Mesendoderm (in vitro differentiated cells): Measurements from ENCODE around the gene VIL1.
A peak's percentile ranks its signal among the peaks of the same experiment; 100 is the strongest.

ENCODE experiments used
- DNase-seq: peaks from one replicate; pipeline ENCODE4 v3.0.0; 2013
- H2AK5ac ChIP-seq: 2 replicates; pipeline ENCODE4 v1.6.1; 2013; ENCODE audit warnings: low read length, inconsistent platforms
- H2BK120ac ChIP-seq: 2 replicates; pipeline ENCODE4 v1.6.1; 2013; ENCODE audit warnings: low read depth, mild to moderate bottlenecking, low read length, moderate library complexity, mixed read lengths
- H2BK15ac ChIP-seq: replicated peaks from 2 replicates; pipeline ENCODE4 v1.6.1; 2013; ENCODE audit warnings: low read depth, mild to moderate bottlenecking, moderate library complexity
- H2BK5ac ChIP-seq: 2 replicates; pipeline ENCODE4 v1.6.1; 2013; ENCODE audit warnings: low read length, inconsistent platforms
- H3K18ac ChIP-seq: 2 replicates; pipeline ENCODE4 v1.6.1; 2013; ENCODE audit warnings: mild to moderate bottlenecking, low read length, mixed read lengths
- H3K23ac ChIP-seq: one replicate; pipeline ENCODE4 v1.6.1; 2013; ENCODE audit warnings: low read length
- H3K27ac ChIP-seq: 2 replicates; pipeline ENCODE4 v1.5.1; 2013; ENCODE audit warnings: low read depth, mild to moderate bottlenecking, inconsistent platforms, low read length, moderate library complexity
- H3K27me3 ChIP-seq: 2 replicates; pipeline ENCODE4 v1.6.1; 2013; ENCODE audit warnings: low read length, control low read depth, mild to moderate bottlenecking, inconsistent platforms; ENCODE audit not compliant: insufficient read depth, poor library complexity
- H3K36me3 ChIP-seq: 2 replicates; pipeline ENCODE4 v1.6.1; 2013; ENCODE audit warnings: low read length, inconsistent platforms; ENCODE audit not compliant: control insufficient read depth, insufficient read depth
- H3K4ac ChIP-seq: one replicate; pipeline ENCODE4 v1.6.1; 2013; ENCODE audit warnings: low read depth, mild to moderate bottlenecking, low read length, moderate library complexity
- H3K4me1 ChIP-seq: 2 replicates; pipeline ENCODE4 v1.6.1; 2013; ENCODE audit warnings: low read depth, low read length, inconsistent platforms; ENCODE audit not compliant: control insufficient read depth
- H3K4me2 ChIP-seq: 2 replicates; pipeline ENCODE4 v1.6.1; 2013; ENCODE audit warnings: low read length
- H3K4me3 ChIP-seq: 2 replicates; pipeline ENCODE4 v1.5.1; 2013; ENCODE audit warnings: mild to moderate bottlenecking, low read length
- H3K56ac ChIP-seq: one replicate; pipeline ENCODE4 v1.6.1; 2013; ENCODE audit warnings: low read length
- H3K79me1 ChIP-seq: 2 replicates; pipeline ENCODE4 v1.6.1; 2013; ENCODE audit warnings: low read length, inconsistent platforms
- H3K79me2 ChIP-seq: 2 replicates; pipeline ENCODE4 v1.6.1; 2013; ENCODE audit warnings: mild to moderate bottlenecking, low read length; ENCODE audit not compliant: control insufficient read depth, insufficient read depth
- H3K9ac ChIP-seq: 2 replicates; pipeline ENCODE4 v1.6.1; 2013; ENCODE audit warnings: low read length, inconsistent platforms
- H4K5ac ChIP-seq: one replicate; pipeline ENCODE4 v1.6.1; 2013; ENCODE audit warnings: low read length
- H4K8ac ChIP-seq: one replicate; pipeline ENCODE4 v1.6.1; 2013; ENCODE audit warnings: low read depth, mild to moderate bottlenecking, control low read depth, low read length, moderate library complexity
- WGBS: extraction: QIAGEN DNeasy Blood & Tissue Kit; methylation state at CpG from one replicate; pipeline ENCODE4 v1.1.7; 2013; ENCODE audit warnings: low lambda C conversion rate, missing lambda C conversion rate; ENCODE audit not compliant: insufficient coverage; ENCODE audit errors: extremely low coverage; 5-methylcytosine and 5-hydroxymethylcytosine counted together

VIL1 gene

GRCh38 chr2:218399391-218400166 is 19.3 kb upstream of the VIL1 start, which contains the start of gene CTDSP1:
TSS of gene CTDSP1 (plus strand) at chr2:218399868. CDS start at chr2:218400091, 223 bp downstream.
- Histone ChIP-seq H3K4me1 (peaks cover 9% of the 10 kb centered on the region), H4K8ac (peak within 1 kb of the TSS; percentile 70), H3K4me3 (peak within 1 kb of the TSS; percentile 67), H3K9ac (peak within 1 kb of the TSS; percentile 83), H3K23ac (no peak within 1 kb of the TSS), H2BK5ac (peak within 1 kb of the TSS; percentile 45), H3K27me3 (no peaks in the 10 kb centered on the region), H3K56ac (peak within 1 kb of the TSS; percentile 95), H3K79me1 (peaks cover 5% of the 10 kb centered on the region), H3K18ac (peak within 1 kb of the TSS; percentile 98), H3K27ac (peak within 1 kb of the TSS; percentile 68), H3K4me2 (peak within 1 kb of the TSS; percentile 92), H4K5ac (no peak within 1 kb of the TSS), H3K4ac (peak within 1 kb of the TSS; percentile 97), H3K36me3 (peaks cover 2% of the 10 kb centered on the region), H3K79me2 (peaks cover 5% of the 10 kb centered on the region), H2BK15ac (peak within 1 kb of the TSS; percentile 41), H2BK120ac (peak within 1 kb of the TSS; percentile 78), H2AK5ac (no peak within 1 kb of the TSS)
- WGBS: no CpG with 5 or more reads among the region's 78 CpGs
- DNase-seq: peak; percentile 98

DNA sequence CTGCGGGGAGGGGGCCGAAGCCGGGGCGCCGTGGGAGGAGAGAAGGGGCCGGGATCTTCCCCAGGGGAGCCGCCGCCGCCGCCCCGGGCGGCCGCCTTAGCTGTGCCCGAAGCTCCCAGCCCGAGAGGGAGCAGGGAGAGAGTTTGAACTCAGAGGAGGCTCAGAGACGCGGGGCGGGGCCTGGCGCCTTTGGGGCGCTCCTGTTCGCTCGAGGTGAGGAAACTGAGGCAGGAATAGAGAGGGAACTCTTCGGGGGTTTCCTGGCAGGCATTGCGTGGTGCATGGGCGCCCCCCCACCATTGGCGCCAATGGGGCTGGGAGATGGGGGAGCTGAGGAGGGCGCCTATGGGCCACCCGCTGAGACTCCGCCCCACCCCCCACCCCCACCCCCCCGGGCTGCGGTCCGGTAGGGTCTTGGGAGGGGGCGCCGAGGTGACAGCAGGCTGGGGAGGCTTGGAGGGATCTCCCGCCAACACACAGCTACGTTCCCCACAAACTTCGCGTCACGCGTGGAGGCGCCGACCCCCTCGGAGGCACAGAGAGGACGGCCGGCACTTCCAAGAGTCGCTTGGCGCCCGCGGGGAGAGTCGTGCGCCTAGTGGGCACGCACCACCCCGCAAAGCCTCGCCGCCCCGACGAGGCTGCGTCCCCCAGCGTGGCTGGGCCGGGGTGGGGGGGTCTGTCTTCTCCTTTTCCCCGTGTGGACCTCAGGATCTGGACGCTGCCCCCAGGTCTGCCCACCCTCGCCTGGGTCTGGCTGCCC is 18.6 kb upstream of the VIL1 start:
- peak overlapping the region; percentile 83 for H3K9ac ChIP-seq
- peak; percentile 60 for DNase-seq
- H3K4me1 ChIP-seq: peaks cover 12% of the 10 kb centered on the region
- peak overlapping the region; percentile 45 for H2BK5ac ChIP-seq
- H3K27me3 ChIP-seq: no peaks in the 10 kb centered on the region
- H2BK120ac ChIP-seq: peak overlapping the region; percentile 78
- H3K27ac ChIP-seq: peak overlapping the region; percentile 68
- peak overlapping the region; percentile 97 for H3K4ac ChIP-seq
- peak overlapping the region; percentile 94 for H3K56ac ChIP-seq
- no CpG with 5 or more reads among the region's 63 CpGs for WGBS
- H3K36me3 ChIP-seq: peaks cover 2% of the 10 kb centered on the region
- peaks cover 5% of the 10 kb centered on the region for H3K79me1 ChIP-seq
- peak overlapping the region; percentile 98 for H3K18ac ChIP-seq
- H2BK15ac ChIP-seq: peak overlapping the region; percentile 41
- no peak overlapping the region for H4K5ac ChIP-seq
- H3K4me3 ChIP-seq: peak overlapping the region; percentile 67
- H3K4me2 ChIP-seq: peak overlapping the region; percentile 59
- peak overlapping the region; percentile 70 for H4K8ac ChIP-seq
- H3K23ac ChIP-seq: no peak overlapping the region
- H3K79me2 ChIP-seq: peaks cover 5% of the 10 kb centered on the region
- H2AK5ac ChIP-seq: no peak overlapping the region

- WGBS: no CpG with 5 or more reads among the region's 24 CpGs
- no peaks in the 10 kb centered on the region for H3K27me3 ChIP-seq
- peak overlapping the region; percentile 90 for H2AK5ac ChIP-seq
- H4K5ac ChIP-seq: no peak overlapping the region
- peaks cover 16% of the 10 kb centered on the region for H3K4me1 ChIP-seq
- no peak for DNase-seq
- no peak overlapping the region for H2BK120ac ChIP-seq
- peak overlapping the region; percentile 94 for H3K56ac ChIP-seq
- H3K36me3 ChIP-seq: peaks cover 2% of the 10 kb centered on the region
- H3K27ac ChIP-seq: no peak overlapping the region
- peak overlapping the region; percentile 83 for H3K9ac ChIP-seq
- peaks cover 5% of the 10 kb centered on the region for H3K79me1 ChIP-seq
- H2BK15ac ChIP-seq: no peak overlapping the region
- peak overlapping the region; percentile 62 for H3K4me2 ChIP-seq
- H3K4me3 ChIP-seq: no peak overlapping the region
- peaks cover 5% of the 10 kb centered on the region for H3K79me2 ChIP-seq
- peak overlapping the region; percentile 98 for H3K18ac ChIP-seq
- no peak overlapping the region for H4K8ac ChIP-seq
- H3K23ac ChIP-seq: no peak overlapping the region
- peak overlapping the region; percentile 97 for H3K4ac ChIP-seq
- H2BK5ac ChIP-seq: peak overlapping the region; percentile 55
These were observed 17.7 kb upstream of the VIL1 start for GRCh38 chr2:218400930-218401881.

GRCh38 chr2:218401890-218402289 is 17.0 kb upstream of the VIL1 start:
- H3K27me3 ChIP-seq: no peaks in the 10 kb centered on the region
- H2BK15ac ChIP-seq: no peak overlapping the region
- DNase-seq: no peak
- no peak overlapping the region for H4K5ac ChIP-seq
- no peak overlapping the region for H3K27ac ChIP-seq
- H3K4me1 ChIP-seq: peaks cover 15% of the 10 kb centered on the region
- WGBS: no CpG with 5 or more reads among the region's 9 CpGs
- H3K4me2 ChIP-seq: no peak overlapping the region
- no peak overlapping the region for H4K8ac ChIP-seq
- no peak overlapping the region for H3K9ac ChIP-seq
- H3K79me1 ChIP-seq: peaks cover 5% of the 10 kb centered on the region
- H2BK120ac ChIP-seq: no peak overlapping the region
- H2AK5ac ChIP-seq: no peak overlapping the region
- no peak overlapping the region for H3K4me3 ChIP-seq
- no peak overlapping the region for H2BK5ac ChIP-seq
- H3K23ac ChIP-seq: no peak overlapping the region
- no peak overlapping the region for H3K4ac ChIP-seq
- no peak overlapping the region for H3K56ac ChIP-seq
- H3K18ac ChIP-seq: no peak overlapping the region
- H3K36me3 ChIP-seq: peaks cover 2% of the 10 kb centered on the region
- peaks cover 5% of the 10 kb centered on the region for H3K79me2 ChIP-seq

GRCh38 chr2:218402491-218402901 is 16.4 kb upstream of the VIL1 start:
- no peak overlapping the region for H3K4me3 ChIP-seq
- H3K79me1 ChIP-seq: peaks cover 5% of the 10 kb centered on the region
- H2BK120ac ChIP-seq: no peak overlapping the region
- peaks cover 14% of the 10 kb centered on the region for H3K4me1 ChIP-seq
- H2AK5ac ChIP-seq: no peak overlapping the region
- H3K18ac ChIP-seq: no peak overlapping the region
- peaks cover 5% of the 10 kb centered on the region for H3K79me2 ChIP-seq
- H3K56ac ChIP-seq: peak overlapping the region; percentile 15
- no peak overlapping the region for H3K9ac ChIP-seq
- no CpG with 5 or more reads among the region's 8 CpGs for WGBS
- H3K4ac ChIP-seq: no peak overlapping the region
- H3K36me3 ChIP-seq: peaks cover 2% of the 10 kb centered on the region
- H3K27ac ChIP-seq: no peak overlapping the region
- no peak overlapping the region for H4K8ac ChIP-seq
- no peak overlapping the region for H3K23ac ChIP-seq
- no peak overlapping the region for H2BK5ac ChIP-seq
- H3K4me2 ChIP-seq: no peak overlapping the region
- no peak overlapping the region for H4K5ac ChIP-seq
- no peak overlapping the region for H2BK15ac ChIP-seq
- no peak for DNase-seq
- no peaks in the 10 kb centered on the region for H3K27me3 ChIP-seq
